Activated naive CD8-positive, alpha-beta T cell treated with anti-CD3 and anti-CD28 coated beads for 36 hours (primary cell): Measurements from ENCODE around the gene SHROOM4. TPM values are rescaled to one million over a fixed set of nuclear protein-coding genes. Genes with fewer than 3 reads are reported as not detected.

Experiments
- DNase-seq: peaks from one replicate; pipeline ENCODE4 v3.0.0; 2021
- H3K27ac Mint-ChIP-seq: one replicate; pipeline ENCODE4 v1.8.0; 2022; ENCODE audit warnings: mild to moderate bottlenecking, moderate library complexity, mixed read lengths
- H3K27me3 Mint-ChIP-seq: one replicate; pipeline ENCODE4 v1.8.0; 2022; ENCODE audit warnings: mild to moderate bottlenecking, mixed read lengths
- H3K36me3 Mint-ChIP-seq: one replicate; pipeline ENCODE4 v1.8.0; 2021; ENCODE audit warnings: mild to moderate bottlenecking, mixed read lengths
- H3K4me1 Mint-ChIP-seq: one replicate; pipeline ENCODE4 v1.8.0; 2021; ENCODE audit warnings: mixed read lengths
- H3K4me3 Mint-ChIP-seq: one replicate; pipeline ENCODE4 v1.8.0; 2022; ENCODE audit warnings: mild to moderate bottlenecking, moderate library complexity, mixed read lengths
- H3K9me3 Mint-ChIP-seq: one replicate; pipeline ENCODE4 v1.8.0; 2022; ENCODE audit warnings: mixed read lengths
- total RNA-seq, 2 experiments: library from RNA; stranded (reverse); gene quantifications; one replicate each; pipeline ENCODE4 v1.2.3, GENCODE V29; 2021

The SHROOM4 gene
- total RNA-seq, 2 experiments from 2014 or later = not detected

- H3K4me1 Mint-ChIP-seq = no peaks in the 10 kb centered on the region
- H3K36me3 Mint-ChIP-seq = no peaks in the 10 kb centered on the region
- no peaks in the 10 kb centered on the region for H3K9me3 Mint-ChIP-seq
- H3K4me3 Mint-ChIP-seq = no peak overlapping the region
- no peak for DNase-seq
- H3K27me3 Mint-ChIP-seq = peaks cover 7% of the 10 kb centered on the region
- H3K27ac Mint-ChIP-seq = no peak overlapping the region
These were observed 8.7 kb downstream of the SHROOM4 start for GRCh38 chrX:50805276-50805675.

GRCh38 chrX:50801135-50801534 is 12.9 kb downstream of the SHROOM4 start:
- H3K36me3 Mint-ChIP-seq = no peaks in the 10 kb centered on the region
- H3K27me3 Mint-ChIP-seq = no peaks in the 10 kb centered on the region
- H3K4me3 Mint-ChIP-seq = no peak overlapping the region
- DNase-seq = no peak
- no peak overlapping the region for H3K27ac Mint-ChIP-seq
- no peaks in the 10 kb centered on the region for H3K4me1 Mint-ChIP-seq
- no peaks in the 10 kb centered on the region for H3K9me3 Mint-ChIP-seq

- Mint-ChIP-seq H3K36me3 (no peaks in the 10 kb centered on the region), H3K4me1 (no peaks in the 10 kb centered on the region), H3K27me3 (no peaks in the 10 kb centered on the region), H3K4me3 (no peak overlapping the region), H3K9me3 (no peaks in the 10 kb centered on the region), H3K27ac (no peak overlapping the region)
- no peak for DNase-seq
These were observed 14.4 kb downstream of the SHROOM4 start for GRCh38 chrX:50799531-50799961.

GRCh38 chrX:50798783-50799182 is 15.2 kb downstream of the SHROOM4 start:
- no peak overlapping the region for H3K27ac Mint-ChIP-seq
- H3K4me3 Mint-ChIP-seq = no peak overlapping the region
- H3K36me3 Mint-ChIP-seq = no peaks in the 10 kb centered on the region
- H3K27me3 Mint-ChIP-seq = no peaks in the 10 kb centered on the region
- H3K4me1 Mint-ChIP-seq = no peaks in the 10 kb centered on the region
- H3K9me3 Mint-ChIP-seq = no peaks in the 10 kb centered on the region
- DNase-seq = no peak

- H3K9me3 Mint-ChIP-seq = peaks cover 7% of the 10 kb centered on the region
These were observed 26.9 kb downstream of the SHROOM4 start for GRCh38 chrX:50787099-50787498.

GRCh38 chrX:50780144-50780543 is 33.9 kb downstream of the SHROOM4 start:
- H3K27me3 Mint-ChIP-seq = no peaks in the 10 kb centered on the region
- no peak for DNase-seq

More at GRCh38 chrX:50787099-50787498, 26.9 kb downstream of the SHROOM4 start:
- no peak for DNase-seq
- no peak overlapping the region for H3K27ac Mint-ChIP-seq
- H3K4me3 Mint-ChIP-seq = no peak overlapping the region
- H3K27me3 Mint-ChIP-seq = peaks cover 5% of the 10 kb centered on the region
- no peaks in the 10 kb centered on the region for H3K4me1 Mint-ChIP-seq
- no peaks in the 10 kb centered on the region for H3K36me3 Mint-ChIP-seq

GRCh38 chrX:50779694-50780093 is 34.3 kb downstream of the SHROOM4 start:
- Mint-ChIP-seq H3K27me3 (no peaks in the 10 kb centered on the region), H3K4me1 (no peaks in the 10 kb centered on the region), H3K27ac (no peak overlapping the region), H3K36me3 (no peaks in the 10 kb centered on the region), H3K4me3 (no peak overlapping the region), H3K9me3 (no peaks in the 10 kb centered on the region)
- no peak for DNase-seq

More at GRCh38 chrX:50780144-50780543, 33.9 kb downstream of the SHROOM4 start:
- Mint-ChIP-seq H3K4me1 (no peaks in the 10 kb centered on the region), H3K36me3 (no peaks in the 10 kb centered on the region), H3K9me3 (no peaks in the 10 kb centered on the region), H3K27ac (no peak overlapping the region), H3K4me3 (no peak overlapping the region)

- Mint-ChIP-seq H3K36me3 (no peaks in the 10 kb centered on the region), H3K4me1 (no peaks in the 10 kb centered on the region), H3K27me3 (no peaks in the 10 kb centered on the region), H3K4me3 (no peak overlapping the region), H3K9me3 (no peaks in the 10 kb centered on the region), H3K27ac (no peak overlapping the region)
- no peak for DNase-seq
These were observed 35.7 kb downstream of the SHROOM4 start for GRCh38 chrX:50778272-50778671.

GRCh38 chrX:50776248-50776647 is 37.7 kb downstream of the SHROOM4 start:
- DNase-seq = no peak
- Mint-ChIP-seq H3K4me3 (no peak overlapping the region), H3K9me3 (no peaks in the 10 kb centered on the region), H3K36me3 (no peaks in the 10 kb centered on the region), H3K27me3 (no peaks in the 10 kb centered on the region), H3K27ac (no peak overlapping the region), H3K4me1 (no peaks in the 10 kb centered on the region)

- Mint-ChIP-seq H3K4me1 (no peaks in the 10 kb centered on the region), H3K27me3 (peaks cover under 1% of the 10 kb centered on the region), H3K9me3 (no peaks in the 10 kb centered on the region), H3K4me3 (no peak overlapping the region), H3K27ac (no peak overlapping the region), H3K36me3 (no peaks in the 10 kb centered on the region)
- DNase-seq = no peak
These were observed 42.6 kb downstream of the SHROOM4 start for GRCh38 chrX:50771382-50771781.

- no peak overlapping the region for H3K27ac Mint-ChIP-seq
- peaks cover 7% of the 10 kb centered on the region for H3K27me3 Mint-ChIP-seq
- H3K9me3 Mint-ChIP-seq = no peaks in the 10 kb centered on the region
- H3K4me3 Mint-ChIP-seq = no peak overlapping the region
- H3K4me1 Mint-ChIP-seq = no peaks in the 10 kb centered on the region
- DNase-seq = no peak
- no peaks in the 10 kb centered on the region for H3K36me3 Mint-ChIP-seq
These were observed 43.3 kb downstream of the SHROOM4 start for GRCh38 chrX:50770702-50771101.

GRCh38 chrX:50769389-50770063 is 44.5 kb downstream of the SHROOM4 start:
- Mint-ChIP-seq H3K27ac (no peak overlapping the region), H3K36me3 (no peaks in the 10 kb centered on the region), H3K27me3 (peaks cover 10% of the 10 kb centered on the region), H3K4me3 (no peak overlapping the region), H3K4me1 (no peaks in the 10 kb centered on the region), H3K9me3 (no peaks in the 10 kb centered on the region)
- no peak for DNase-seq

- Mint-ChIP-seq H3K27ac (no peak overlapping the region), H3K36me3 (no peaks in the 10 kb centered on the region), H3K27me3 (peaks cover 10% of the 10 kb centered on the region), H3K4me1 (no peaks in the 10 kb centered on the region), H3K9me3 (no peaks in the 10 kb centered on the region), H3K4me3 (no peak overlapping the region)
- no peak for DNase-seq
These were observed 45.2 kb downstream of the SHROOM4 start for GRCh38 chrX:50768801-50769200.

- Mint-ChIP-seq H3K4me3 (no peak overlapping the region), H3K27ac (no peak overlapping the region), H3K4me1 (no peaks in the 10 kb centered on the region), H3K27me3 (peaks cover 10% of the 10 kb centered on the region), H3K9me3 (no peaks in the 10 kb centered on the region), H3K36me3 (no peaks in the 10 kb centered on the region)
- no peak for DNase-seq
These were observed 48.0 kb downstream of the SHROOM4 start for GRCh38 chrX:50765986-50766385.

- H3K9me3 Mint-ChIP-seq = no peaks in the 10 kb centered on the region
- H3K4me3 Mint-ChIP-seq = no peak overlapping the region
- no peaks in the 10 kb centered on the region for H3K4me1 Mint-ChIP-seq
- no peak overlapping the region for H3K27ac Mint-ChIP-seq
- H3K36me3 Mint-ChIP-seq = no peaks in the 10 kb centered on the region
- DNase-seq = no peak
- peaks cover 10% of the 10 kb centered on the region for H3K27me3 Mint-ChIP-seq
These were observed 51.4 kb downstream of the SHROOM4 start for GRCh38 chrX:50762578-50762977.

GRCh38 chrX:50756276-50756675 is 57.7 kb downstream of the SHROOM4 start:
- no peaks in the 10 kb centered on the region for H3K9me3 Mint-ChIP-seq
- H3K36me3 Mint-ChIP-seq = no peaks in the 10 kb centered on the region
- H3K27ac Mint-ChIP-seq = no peak overlapping the region
- H3K4me3 Mint-ChIP-seq = no peak overlapping the region
- no peaks in the 10 kb centered on the region for H3K27me3 Mint-ChIP-seq
- no peak for DNase-seq
- H3K4me1 Mint-ChIP-seq = no peaks in the 10 kb centered on the region
